NCI-H2081 (cell line): ENCODE measurements around the gene DIPK1C.

ENCODE experiments used
- DNase-seq, 2 experiments: peaks; one replicate each; lab custom pipeline; 2025; lab: John Stamatoyannopoulos, UW

DIPK1C gene

DNA sequence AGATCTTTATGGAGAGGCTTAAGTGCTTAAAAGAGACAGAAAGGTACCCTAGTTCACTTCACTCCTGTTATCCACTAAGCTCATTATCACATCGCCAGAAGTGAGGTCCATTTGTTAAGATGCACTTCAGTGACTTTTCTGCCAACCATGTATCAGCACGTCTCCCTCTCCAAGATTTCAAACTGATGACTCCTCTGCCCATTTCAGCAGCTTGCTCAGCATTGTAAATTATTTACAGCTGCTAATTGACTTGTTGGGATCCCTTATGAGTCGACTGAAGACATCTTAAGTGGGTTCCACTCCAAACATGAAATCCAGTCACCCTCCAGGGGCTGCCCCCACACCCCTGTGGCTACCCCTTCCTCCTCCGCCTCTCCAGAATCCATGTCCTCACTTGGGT is 37.3 kb downstream of the DIPK1C start:
- no peak for DNase-seq

DNA sequence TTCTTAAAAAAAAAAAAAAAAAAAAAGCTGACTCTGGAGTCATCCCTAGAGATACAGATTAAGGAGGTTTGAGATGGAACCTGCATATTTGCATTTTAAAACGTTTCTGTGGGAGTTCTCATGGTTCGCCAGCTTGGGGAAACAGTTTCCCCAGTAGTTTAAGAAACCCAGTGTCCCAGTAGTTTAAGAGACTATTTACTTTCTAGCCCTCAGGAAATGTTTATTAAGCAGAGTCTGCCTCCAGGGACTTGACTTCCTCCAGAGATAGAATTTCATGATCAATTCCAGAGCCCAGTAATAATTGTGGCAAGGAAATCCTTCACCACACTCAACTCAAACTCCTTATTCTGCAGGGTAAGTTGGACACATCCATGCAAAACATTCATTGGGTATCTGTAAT is 39.1 kb downstream of the DIPK1C start:
- no peak for DNase-seq

DNA sequence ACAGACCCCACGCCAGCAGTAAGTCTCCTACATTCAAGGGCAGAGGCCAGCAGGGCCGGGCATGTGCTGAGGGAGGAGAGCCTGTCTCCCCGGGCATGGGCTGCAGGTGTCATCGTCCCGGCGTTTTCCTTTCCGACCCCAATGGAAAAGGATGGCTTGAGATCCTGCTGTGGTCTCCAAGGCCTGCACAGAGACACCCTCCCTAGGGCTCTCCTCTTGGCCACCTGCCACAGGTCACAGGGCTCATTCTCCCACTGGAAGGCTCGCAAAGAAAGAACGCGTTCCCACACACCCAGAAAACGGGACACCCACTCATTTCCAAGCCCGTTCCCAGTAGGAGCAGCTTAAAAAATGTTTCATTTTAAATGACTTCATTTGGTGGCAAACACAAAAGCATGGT is 41.0 kb downstream of the DIPK1C start:
- DNase-seq: no peak

DNA sequence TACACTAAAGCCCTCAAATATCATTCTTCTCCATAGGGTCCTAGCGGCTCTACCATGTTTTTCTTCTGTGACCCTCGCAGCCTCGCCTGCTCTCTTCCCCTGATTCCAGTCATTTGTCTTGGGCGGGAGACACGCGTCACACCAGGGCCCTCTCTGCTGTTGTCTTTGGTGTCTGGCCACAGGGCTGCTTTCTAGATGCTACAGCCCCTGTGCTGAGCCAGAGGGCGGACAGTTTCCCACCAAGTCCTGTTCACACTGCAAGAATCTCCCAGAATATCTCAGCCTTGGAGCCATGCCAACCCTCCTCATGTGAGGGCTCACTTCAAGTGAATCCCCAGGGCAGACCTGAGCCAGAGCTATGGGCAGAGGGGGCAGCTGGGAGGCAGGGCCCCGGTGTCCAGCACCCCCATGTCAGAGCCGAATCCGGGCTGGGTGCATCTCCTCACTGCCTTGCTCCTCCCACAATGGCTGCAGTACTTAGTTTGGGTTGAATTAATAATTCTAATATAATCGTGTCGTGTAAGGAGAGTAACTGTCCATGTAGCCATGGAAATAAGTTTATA is 42.1 kb downstream of the DIPK1C start:
- DNase-seq: no peak

DNA sequence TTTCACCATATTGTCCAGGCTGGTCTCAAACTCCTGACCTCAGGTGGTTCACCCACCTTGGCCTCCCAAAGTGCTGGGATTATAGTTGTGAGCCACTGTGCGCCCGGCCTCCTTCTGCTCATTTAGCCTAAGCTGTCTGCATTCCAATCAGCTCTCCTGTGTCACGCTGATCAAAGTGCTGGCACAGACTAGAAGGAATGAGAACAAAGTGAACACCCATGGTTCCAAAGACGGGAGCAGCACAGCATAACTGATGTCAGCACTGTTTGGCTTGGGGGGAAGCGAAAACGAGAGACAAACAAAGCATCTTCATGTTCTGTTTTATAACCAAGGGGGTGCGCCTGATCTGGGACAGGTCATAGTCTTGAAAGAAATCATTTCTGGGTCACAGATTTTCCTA is 43.3 kb downstream of the DIPK1C start:
- DNase-seq: no peak

DNA sequence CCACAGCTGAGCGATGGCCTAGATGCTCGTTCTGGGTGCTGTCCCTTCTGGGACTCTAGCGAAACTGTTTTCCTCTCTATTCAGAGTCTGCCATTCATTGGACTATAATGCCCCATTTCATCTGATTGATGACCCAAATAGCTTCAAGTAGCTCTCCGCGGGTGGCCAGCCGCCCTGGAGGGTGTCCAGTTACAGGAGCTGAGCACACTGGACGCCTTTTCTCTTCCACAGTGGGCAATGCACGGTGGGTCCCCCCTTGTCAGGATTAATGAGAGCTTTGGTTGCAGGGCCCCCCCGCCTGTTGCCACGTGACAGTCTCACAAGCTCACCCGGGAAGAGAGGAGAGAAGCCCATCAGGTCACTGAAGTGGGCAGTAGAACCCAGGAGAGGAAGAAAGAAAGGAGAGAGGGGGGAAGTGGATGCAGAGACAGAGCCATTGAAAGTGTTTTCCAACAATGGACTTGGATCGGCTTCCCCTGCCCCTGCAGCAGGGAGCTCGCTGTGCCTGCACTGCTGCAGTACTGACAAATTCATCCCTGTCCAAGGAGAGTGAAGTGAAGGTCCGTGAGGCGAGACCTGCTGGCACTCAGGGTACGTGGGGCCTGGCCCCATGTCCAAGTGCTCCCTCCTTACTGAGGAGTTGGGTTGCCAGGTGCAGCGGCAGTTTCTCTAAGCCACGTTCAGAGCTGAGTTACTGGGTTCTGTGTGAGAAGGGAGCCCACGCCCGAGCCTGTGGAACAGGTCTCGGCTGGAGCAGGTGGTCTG is 44.8 kb downstream of the DIPK1C start:
- DNase-seq: no peak

DNA sequence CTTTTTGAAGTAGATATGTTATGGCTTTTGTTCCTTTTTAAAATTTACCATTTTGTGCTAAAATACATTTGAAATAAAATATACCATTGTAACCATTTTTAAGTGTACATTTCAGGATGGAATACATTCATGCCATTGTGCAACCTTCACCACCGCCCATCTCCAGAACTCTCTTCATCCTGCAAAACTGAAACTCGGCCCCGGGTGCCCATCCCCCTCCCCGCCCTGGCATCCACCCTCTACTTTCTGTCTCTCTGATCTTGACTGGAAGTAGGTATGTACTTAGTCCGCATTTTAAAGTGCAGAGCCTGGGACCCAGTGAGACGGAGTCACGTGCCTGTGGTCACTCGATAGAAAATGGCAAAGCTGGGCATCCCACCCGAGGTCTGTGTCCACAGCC is 45.6 kb downstream of the DIPK1C start:
- DNase-seq: no peak

DNA sequence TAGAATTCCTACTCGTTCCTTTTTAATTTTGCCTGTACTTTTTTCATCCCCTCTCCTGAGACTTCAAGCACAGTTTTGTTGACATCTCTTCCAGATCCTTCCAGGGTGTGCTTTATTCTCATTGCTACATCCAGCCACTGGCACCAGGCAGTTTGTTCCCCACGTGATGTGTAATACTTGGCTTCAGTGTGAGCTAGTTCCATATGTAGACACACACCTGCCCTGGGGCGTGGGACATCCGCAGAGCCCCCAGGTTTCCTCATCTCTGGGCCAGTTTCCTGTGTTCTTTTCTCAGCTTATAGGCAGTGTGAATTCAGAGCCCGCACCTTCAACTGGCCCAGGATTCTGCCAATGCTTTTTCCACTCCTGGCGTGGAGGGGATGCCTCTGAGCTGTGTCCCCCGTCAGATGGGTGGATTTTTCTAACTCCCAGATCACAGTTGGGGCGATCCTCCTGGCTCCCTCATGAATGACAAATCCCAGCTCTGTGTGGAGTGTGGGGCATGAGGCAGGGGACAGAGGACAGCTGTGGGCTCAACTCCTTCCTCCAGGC is 46.6 kb downstream of the DIPK1C start:
- no peak for DNase-seq

DNA sequence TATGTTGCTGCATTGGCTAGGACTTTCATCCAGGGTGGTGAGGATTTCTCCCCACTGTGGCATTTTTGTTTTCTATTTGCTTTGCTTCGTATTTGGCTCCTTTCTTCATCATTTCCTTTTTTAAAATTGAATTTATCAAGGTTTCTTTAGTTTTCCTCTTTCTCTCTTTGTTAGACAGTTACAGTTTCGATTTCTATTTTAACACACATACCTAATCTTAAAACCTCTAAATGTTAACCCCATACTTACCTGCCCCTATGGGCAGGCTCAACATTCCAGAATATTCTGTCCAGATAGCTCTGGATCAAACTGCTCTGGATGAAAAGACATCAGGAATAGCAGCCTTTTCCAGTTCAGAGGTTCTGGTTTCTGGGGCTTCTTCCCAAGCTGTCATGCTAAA is 49.2 kb downstream of the DIPK1C start:
- no peak for DNase-seq

DNA sequence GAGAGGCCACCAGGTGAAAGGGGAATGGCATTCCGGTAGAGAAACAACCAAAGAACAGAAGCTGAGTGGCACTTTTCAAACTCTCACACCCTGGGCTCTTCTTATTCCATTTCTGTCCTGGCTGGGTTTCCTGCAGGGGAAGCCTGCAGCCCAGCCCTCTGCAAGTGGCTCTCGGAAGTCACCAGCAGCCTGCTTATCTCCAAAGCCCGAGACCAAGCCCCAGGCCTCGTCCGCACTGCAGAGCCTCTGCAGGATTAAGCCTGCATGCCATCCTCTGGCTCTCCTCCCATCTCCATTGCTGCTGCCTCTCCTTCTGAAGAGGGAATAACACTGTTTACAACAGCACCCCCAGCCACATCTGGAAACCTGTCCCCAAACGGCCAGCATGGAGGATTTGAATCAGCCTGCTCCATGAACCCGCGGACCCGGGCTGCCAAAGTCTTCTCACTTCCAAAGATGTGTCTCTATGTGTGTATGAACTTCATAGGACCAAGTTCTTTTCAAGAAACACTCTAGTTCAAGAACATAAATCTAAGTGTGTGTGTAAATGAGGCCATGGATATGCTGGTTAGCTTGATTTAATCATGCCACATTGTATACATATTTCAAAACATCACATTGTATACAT is 54.2 kb downstream of the DIPK1C start:
- DNase-seq: no peak

DNA sequence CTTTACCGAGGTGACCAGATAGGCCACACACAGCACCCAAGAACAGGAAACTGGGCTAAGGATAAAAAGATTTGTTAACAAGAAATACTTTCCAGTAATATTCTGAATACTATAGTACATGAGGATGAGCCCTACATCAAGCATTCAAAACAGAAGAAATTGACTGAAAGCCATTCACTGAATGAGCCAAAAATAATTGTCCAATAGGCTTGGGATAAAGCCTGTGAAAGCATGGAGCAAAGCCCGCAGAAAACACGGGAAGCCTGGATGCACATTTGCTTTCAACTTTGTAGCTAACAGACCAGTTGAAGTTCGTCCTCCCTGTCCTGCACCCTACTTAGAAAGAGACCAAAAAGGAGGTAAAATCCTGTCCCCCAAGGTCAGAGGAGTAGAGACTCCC is 56.3 kb downstream of the DIPK1C start:
- DNase-seq: no peak

DNA sequence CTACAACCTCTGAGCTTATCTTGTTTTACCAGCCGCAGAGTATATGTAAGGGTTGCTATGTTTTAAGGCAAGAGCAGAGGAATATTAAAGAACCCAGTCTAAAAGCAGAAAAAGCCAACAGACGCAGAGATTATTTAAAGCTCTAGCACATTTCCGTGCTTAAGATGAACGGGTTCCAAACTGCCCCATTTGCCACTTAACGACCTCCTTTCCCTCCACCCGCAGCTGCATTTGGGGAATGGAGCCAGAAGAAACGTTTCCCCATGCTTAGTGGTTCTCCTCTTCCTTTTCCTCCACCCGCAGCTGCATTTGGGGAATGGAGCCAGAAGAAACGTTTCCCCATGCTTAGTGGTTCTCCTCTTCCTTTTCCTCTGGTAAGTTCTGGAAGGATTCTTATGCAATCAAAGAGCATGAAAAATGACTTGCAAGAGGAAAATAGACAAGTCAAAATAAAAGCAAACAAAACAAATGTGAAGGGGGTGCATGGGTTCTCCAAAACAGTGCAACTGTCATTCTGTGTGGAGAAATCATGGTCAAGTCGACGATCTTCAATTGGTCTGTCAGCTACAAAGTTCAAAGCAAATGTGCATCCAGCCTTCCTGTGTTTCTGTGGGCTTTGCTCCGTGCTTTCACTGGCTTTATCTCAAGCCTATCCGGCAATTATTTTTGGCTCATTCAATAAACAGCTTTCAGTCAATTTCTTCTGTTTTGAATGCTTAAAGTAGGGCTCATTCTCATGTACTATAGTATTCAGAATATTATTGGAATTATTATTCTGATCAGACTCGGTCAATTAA is 57.8 kb downstream of the DIPK1C start:
- DNase-seq: no peak

DNA sequence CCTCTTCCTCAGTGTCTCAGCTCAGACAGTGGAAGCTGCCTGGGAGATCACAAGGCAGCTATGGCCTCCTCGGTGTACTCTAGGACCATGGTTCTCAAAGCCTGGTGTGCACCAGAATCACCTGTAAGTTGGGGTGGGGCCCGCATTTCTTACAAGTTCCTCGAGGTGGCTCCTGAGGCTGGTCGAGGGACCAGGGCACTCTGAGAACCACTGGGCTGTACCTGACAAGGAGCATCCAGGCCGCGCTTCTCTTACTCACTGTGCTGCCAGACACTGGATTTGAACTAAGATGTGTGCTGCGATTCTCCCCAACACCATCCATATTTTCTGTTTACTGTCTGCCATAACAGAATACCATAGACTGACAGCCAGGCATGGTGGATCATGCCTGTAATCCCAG is 59.5 kb downstream of the DIPK1C start:
- no peak for DNase-seq

DNA sequence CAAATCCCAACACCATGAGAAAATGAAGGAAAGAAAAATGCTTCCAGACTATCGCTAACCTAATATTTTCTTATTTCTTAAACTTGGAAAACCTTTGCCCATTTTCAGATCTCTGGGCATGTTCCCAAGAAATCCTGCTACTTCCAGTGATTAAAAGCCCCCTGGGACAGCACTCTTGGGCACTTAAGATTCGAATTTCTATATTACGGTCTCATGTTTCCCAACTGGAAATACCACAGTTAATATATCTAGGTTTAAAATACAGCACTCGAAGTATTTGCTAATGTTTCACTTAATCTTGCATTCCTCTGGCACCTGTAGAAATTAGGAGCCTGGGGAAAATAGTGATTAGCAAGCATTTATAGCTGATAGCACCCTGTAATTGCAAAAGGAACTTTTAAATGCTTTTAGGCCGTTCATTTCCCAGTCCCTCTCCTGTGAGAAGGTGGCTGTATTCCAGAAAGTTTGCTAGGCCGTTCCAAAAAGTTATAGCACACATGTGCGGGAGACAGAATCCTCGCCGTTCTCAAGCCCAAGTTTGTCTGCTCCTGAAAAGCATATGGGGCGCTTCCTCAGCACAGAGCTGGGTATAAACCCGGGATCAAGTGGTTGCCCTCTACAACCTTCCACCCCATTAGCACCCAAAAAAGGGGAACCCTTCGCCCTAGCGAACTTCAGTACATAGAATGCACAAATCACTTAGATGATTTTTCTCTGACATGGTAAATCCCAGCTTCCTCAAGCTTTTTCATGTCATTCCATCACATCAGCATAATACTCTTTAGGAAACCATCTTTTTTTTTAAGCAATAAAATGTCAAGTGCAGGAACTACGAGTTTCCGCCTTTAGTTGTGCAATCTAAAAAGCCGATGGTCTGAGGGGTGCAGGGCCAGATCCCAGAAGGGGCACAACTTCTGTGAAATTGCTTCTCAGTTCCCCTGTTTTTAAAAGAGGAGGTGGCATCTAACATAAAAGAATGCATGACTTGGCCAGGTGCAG is 60.6 kb downstream of the DIPK1C start:
- DNase-seq: no peak

DNA sequence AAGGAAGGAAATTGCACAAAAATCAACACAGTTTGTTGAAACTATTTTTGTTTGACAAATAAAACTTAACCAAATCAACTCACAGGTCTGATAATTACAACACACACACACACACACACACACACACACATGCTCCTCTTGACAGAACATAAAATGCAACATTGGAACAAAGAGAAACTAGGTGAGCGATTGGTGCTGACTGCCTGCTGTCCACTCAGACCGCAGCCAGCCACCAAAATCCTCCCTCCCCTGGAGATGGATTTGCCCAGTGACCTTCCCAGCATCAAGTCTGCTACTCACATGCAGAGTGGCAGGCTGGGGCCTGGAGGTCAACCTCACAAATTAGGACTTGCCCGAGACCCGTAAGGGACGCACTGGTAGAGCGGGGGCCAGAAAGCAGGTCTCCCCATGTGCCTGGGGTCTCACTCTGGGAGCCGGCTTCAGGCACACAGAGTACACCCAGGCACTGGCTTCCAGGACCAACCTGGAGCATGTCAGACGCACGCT is 61.4 kb downstream of the DIPK1C start:
- no peak for DNase-seq

DNA sequence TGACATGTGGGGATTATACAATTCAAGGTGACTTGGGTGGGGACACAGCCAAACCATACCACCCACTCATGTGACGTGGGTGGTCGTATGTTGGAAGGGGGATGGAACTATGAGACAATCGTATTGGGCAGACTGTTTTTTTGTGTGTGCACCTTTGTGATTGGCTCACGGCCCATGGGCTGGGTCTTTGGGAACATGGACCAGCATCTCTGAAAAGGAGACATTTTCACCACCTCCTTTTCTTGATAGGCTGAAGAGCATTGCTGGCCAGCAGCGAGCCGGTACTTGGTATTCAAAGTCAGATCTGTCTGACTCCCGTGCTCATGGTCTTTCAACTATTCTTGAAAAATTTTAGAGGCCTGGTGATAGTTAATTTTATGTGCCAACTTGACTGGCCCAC is 62.1 kb downstream of the DIPK1C start:
- DNase-seq: no peak

DNA sequence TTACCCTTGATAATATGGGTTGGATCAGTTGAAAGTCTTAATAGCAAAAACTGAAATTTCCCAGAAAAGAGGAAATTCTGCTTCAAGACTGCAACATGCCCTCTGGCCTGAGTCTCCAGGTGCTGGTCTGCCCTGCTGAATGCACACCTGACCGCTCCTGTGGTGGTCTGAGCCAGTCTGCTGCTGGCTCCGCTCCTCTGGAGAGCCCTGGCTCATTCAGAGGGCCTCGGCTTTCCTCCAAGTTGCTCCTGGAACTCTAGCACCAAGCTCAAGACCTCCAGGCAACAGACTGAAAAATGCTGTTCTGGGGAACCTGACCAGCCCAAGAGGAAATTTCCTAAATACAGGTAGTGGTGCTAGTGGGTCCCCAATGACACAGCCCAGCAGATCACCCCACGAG is 64.8 kb downstream of the DIPK1C start:
- DNase-seq: no peak

DNA sequence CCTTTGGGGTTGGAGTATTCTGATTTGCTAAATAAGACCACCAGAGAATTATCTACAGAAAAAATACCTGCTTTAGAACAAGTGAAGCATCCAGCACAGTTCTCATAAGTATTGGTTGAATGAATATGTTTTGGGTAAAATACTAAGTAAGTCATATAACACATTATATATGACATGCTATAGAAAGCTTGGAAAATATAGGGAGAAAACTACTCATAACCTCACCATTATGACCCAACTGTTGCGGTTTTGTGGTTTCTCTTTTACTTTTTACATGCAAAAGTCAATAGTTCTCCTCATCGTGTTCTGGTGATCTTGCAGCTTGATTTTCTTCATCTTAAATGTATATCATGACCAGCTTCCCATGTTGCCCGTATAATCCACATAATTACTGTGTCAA is 66.2 kb downstream of the DIPK1C start:
- no peak for DNase-seq

DNA sequence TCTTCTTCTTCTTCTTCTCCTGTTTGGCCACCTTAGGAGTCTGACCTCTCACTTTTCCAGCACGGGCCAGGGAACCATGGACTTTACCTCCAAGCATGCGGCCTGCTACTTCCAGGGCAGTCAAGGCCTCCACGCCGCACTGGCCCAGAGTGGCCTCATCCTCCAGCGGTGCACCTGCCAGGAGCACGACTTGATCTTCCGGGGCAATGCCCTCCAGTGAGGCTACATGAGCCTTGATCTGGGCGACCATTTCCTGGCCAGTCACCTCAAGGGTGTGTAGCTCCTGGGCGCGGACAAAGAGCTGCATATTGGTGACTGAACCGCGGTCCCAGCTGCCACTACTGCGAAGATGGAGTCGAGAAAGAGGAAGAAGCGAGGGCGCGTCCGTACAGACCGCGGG is 67.1 kb downstream of the DIPK1C start:
- DNase-seq: no peak

DNA sequence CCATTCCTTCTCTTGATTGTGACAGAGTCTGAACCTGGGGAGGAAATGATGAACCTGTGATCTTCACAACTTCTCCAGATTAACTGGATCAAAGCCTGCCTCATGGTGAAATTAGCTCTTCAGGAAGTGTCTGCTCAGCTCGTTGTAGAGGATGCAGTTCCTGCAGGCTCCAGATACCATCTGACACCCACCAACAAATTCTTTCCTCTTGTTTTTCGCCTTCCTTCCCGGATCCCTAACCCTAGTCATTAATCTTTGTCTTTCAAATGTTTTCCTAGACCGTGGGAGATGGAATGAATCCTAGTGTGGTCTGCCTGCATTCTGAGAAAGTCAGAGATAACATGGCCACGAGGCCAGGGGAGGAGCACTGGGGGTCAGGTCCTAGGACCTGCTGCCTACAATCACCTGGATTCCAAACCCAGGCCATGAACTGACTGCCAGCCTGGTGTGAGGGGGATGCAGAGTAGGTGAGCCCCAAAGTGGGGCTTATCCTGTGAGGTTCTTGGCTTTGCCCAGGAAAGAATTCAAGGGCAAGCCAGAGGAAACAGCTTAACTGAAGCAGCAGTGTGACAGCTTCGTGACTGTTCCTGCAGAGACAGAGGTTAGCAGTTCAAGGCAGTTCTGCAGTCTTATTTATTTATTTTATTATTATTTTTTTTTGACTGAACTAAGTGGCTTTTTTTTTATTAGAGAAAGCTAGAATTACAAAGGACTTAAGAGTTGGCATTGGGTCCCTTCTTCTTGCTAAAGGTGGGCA is 67.8 kb downstream of the DIPK1C start:
- DNase-seq: no peak
